ENCODE results near the gene MEIS2.

- no peak for TF ChIP-seq POLR2A (IDR thresholded peaks at IDR 0.05; ENCODE audit: low read depth, low read length)
- no peak for TF ChIP-seq TAF1 (IDR thresholded peaks at IDR 0.05; ENCODE audit: low read depth, low read length)
- no peak for TF ChIP-seq POLR2AphosphoS5 (IDR thresholded peaks at IDR 0.05; ENCODE audit: low read depth, low read length)
- no peak for TF ChIP-seq SPI1 (IDR thresholded peaks at IDR 0.05; ENCODE audit: low read depth, low read length)
- no peak for TF ChIP-seq POU2F2 (IDR thresholded peaks at IDR 0.05; ENCODE audit: low read depth, low read length)
- TF ChIP-seq PAX5 (IDR thresholded peaks at IDR 0.05; ENCODE audit: insufficient read depth, low read length, severe bottlenecking): no peak
Observed at GRCh38 chr15:37115538-37115937, 15.2 kb upstream of the MEIS2 start.
